ENCODE data around the gene SUSD5. TPM values are rescaled to one million over a fixed set of nuclear protein-coding genes. Genes with fewer than 3 reads are reported as not detected.

Gene SUSD5
- total and polyA plus RNA-seq, 2 of the 13 experiments (the other 11 are each of a cell fraction or from before 2014, with no cell fraction given), result not detected

- in situ Hi-C loops (cut with HindIII; ENCODE audit: extremely low pct_ligation_motif_present, low pct_unique_long_range_greater_than_20kb) (no loop called here), intact Hi-C loops (cut with micrococcal nuclease; ENCODE audit: unreplicated experiment) (no loop called here)
- 91% methylated on average over 5 of the region's 5 CpGs for WGBS (ENCODE audit: low lambda C conversion rate)
- Histone ChIP-seq H2AFZ (ENCODE audit: low read length) (no peak overlapping the region), H4K20me1 (ENCODE audit: insufficient read depth, low read length) (no peaks in the 10 kb centered on the region), H3K4me2 (ENCODE audit: low read depth, low read length) (no peak overlapping the region), H3K9me3 (ENCODE audit: low read length) (no peaks in the 10 kb centered on the region), H3K27ac (ENCODE audit: extremely low read length, insufficient read depth, low read length) (no peak overlapping the region), H3K79me2 (ENCODE audit: insufficient read depth, low read length) (no peaks in the 10 kb centered on the region), H3K27me3 (ENCODE audit: control insufficient read depth in 1 of 2, insufficient read depth in 2 of 2, low read length in 2 of 2) (no peaks in the 10 kb centered on the region), H3K4me1 (ENCODE audit: insufficient read depth, low read length) (peaks cover 3% of the 10 kb centered on the region), H3K36me3 (replicated peaks in 1 of 2; ENCODE audit: control insufficient read depth in 1 of 2, insufficient read depth in 2 of 2, low read length in 2 of 2) (peaks cover 7 to 33% of the 10 kb centered on the region in 2 experiments), H3K9ac (ENCODE audit: insufficient read depth, low read depth, low read length) (no peak overlapping the region), H3K4me3 (replicated peaks in 1 of 3; ENCODE audit: insufficient read depth in 1 of 3, low read depth in 2 of 3, low read length in 3 of 3) (no peak overlapping the region)
- ATAC-seq, result no peak
- ChIA-PET CTCF (ENCODE audit: low intra/inter-chr PET ratio, low total read pairs) (no interaction called here), POLR2A (no interaction called here)
- TF ChIP-seq NFYB (CRISPR knock-in tag; IDR thresholded peaks at IDR 0.05) (no peak), RFX3 (CRISPR knock-in tag; IDR thresholded peaks at IDR 0.05) (no peak)
- DNase-seq (ENCODE audit: low spot score), result no peak
- FAIRE-seq, result no peak
- BruUV-seq (replicated peaks), result no TSS peak
Observed at GRCh38 chr3:33122991-33123390, 95.6 kb downstream of the SUSD5 start.

- in situ Hi-C loops (cut with HindIII; ENCODE audit: extremely low pct_ligation_motif_present, low pct_unique_long_range_greater_than_20kb) (no loop called here), intact Hi-C loops (cut with micrococcal nuclease; ENCODE audit: unreplicated experiment) (no loop called here)
- POLR2A ChIA-PET, result no interaction called here
- Histone ChIP-seq H3K4me3 (replicated peaks in 1 of 3; ENCODE audit: insufficient read depth in 1 of 3, low read depth in 2 of 3, low read length in 3 of 3) (no peak overlapping the region), H3K4me1 (ENCODE audit: insufficient read depth, low read length) (peaks cover 18% of the 10 kb centered on the region), H3K9me3 (ENCODE audit: low read length) (no peaks in the 10 kb centered on the region), H3K27ac (ENCODE audit: extremely low read length, insufficient read depth, low read length) (no peak overlapping the region), H3K36me3 (replicated peaks in 1 of 2; ENCODE audit: control insufficient read depth in 1 of 2, insufficient read depth in 2 of 2, low read length in 2 of 2) (peaks cover 5 to 25% of the 10 kb centered on the region in 2 experiments), H3K27me3 (ENCODE audit: control insufficient read depth in 1 of 2, insufficient read depth in 2 of 2, low read length in 2 of 2) (no peaks in the 10 kb centered on the region), H3K79me2 (ENCODE audit: insufficient read depth, low read length) (peaks cover 2% of the 10 kb centered on the region), H4K20me1 (ENCODE audit: insufficient read depth, low read length) (no peaks in the 10 kb centered on the region), H3K4me2 (ENCODE audit: low read depth, low read length) (no peak overlapping the region), H3K9ac (ENCODE audit: insufficient read depth, low read depth, low read length) (no peak overlapping the region), H2AFZ (ENCODE audit: low read length) (no peak overlapping the region)
- CTCF ChIA-PET (ENCODE audit: low intra/inter-chr PET ratio, low total read pairs), result no interaction called here
- WGBS (ENCODE audit: low lambda C conversion rate), result 100% methylated on average over 1 of the region's 3 CpGs
- no peak for ATAC-seq
- DNase-seq (ENCODE audit: low spot score), result no peak
- no peak for FAIRE-seq
- no TSS peak for BruUV-seq (replicated peaks)
- TF ChIP-seq ZMAT5 (CRISPR knock-in tag; IDR thresholded peaks at IDR 0.05; ENCODE audit: borderline replicate concordance, low read depth) (no peak), ZNF562 (CRISPR knock-in tag; IDR thresholded peaks at IDR 0.05; ENCODE audit: borderline replicate concordance) (no peak), PAF1 (CRISPR knock-in tag; IDR thresholded peaks at IDR 0.05) (no peak), MXI1 (IDR thresholded peaks at IDR 0.05; ENCODE audit: borderline replicate concordance, low read depth, low read length) (no peak), ARNTL (CRISPR knock-in tag; IDR thresholded peaks at IDR 0.05) (no peak), CCAR2 (optimal IDR thresholded peaks at IDR 0.05; ENCODE audit: low read depth, low read length) (no peak), IKZF4 (CRISPR knock-in tag; IDR thresholded peaks at IDR 0.05; ENCODE audit: borderline replicate concordance, low read depth, not compliant biosample characterization) (no peak), ZNF232 (CRISPR knock-in tag; IDR thresholded peaks at IDR 0.05; ENCODE audit: borderline replicate concordance) (no peak), ASH2L (IDR thresholded peaks at IDR 0.05; ENCODE audit: insufficient read length, low read depth, low read length) (no peak), ZNF691 (CRISPR knock-in tag; IDR thresholded peaks at IDR 0.05; ENCODE audit: borderline replicate concordance, low read depth) (no peak), RERE (CRISPR knock-in tag; IDR thresholded peaks at IDR 0.05; ENCODE audit: low read depth) (no peak)
Observed at GRCh38 chr3:33119891-33120290, 98.7 kb downstream of the SUSD5 start.
